WERI-Rb-1 (cell line): ENCODE results near the gene CDC42EP4.

Experiments
- DNase-seq: peaks from one replicate; pipeline ENCODE4 v3.0.0-alpha.2; 2020
- H3K27ac ChIP-seq: fragments of 250-450 bp; sonication (Bioruptor Pico); 2 replicates; pipeline ENCODE4 v1.5.1; 2020; ENCODE audit warnings: mild to moderate bottlenecking, moderate library complexity
- H3K27me3 ChIP-seq: fragments of 250-450 bp; sonication (Bioruptor Pico); 2 replicates; pipeline ENCODE4 v1.5.1; 2021; ENCODE audit warnings: mild to moderate bottlenecking, low read depth, moderate library complexity; ENCODE audit not compliant: insufficient read depth, severe bottlenecking
- H3K36me3 ChIP-seq: fragments of 250-450 bp; sonication (Bioruptor Pico); 2 replicates; pipeline ENCODE4 v1.5.1; 2020; ENCODE audit warnings: mild to moderate bottlenecking, moderate library complexity
- H3K4me3 ChIP-seq: 2 replicates; pipeline ENCODE4 v1.5.1; 2011; ENCODE audit warnings: low read depth, mild to moderate bottlenecking, control low read depth, low read length
- H3K9me3 ChIP-seq: fragments of 250-450 bp; sonication (Bioruptor Pico); 2 replicates; pipeline ENCODE4 v1.5.1; 2021; ENCODE audit warnings: mild to moderate bottlenecking, moderate library complexity; ENCODE audit not compliant: severe bottlenecking
- CTCF ChIP-seq: IDR thresholded peaks from 2 replicates; pipeline ENCODE4 v1.5.1; 2011; ENCODE audit warnings: low read depth, mild to moderate bottlenecking, control low read depth, inconsistent platforms, low read length

Gene CDC42EP4

GRCh38 chr17:73311781-73312641 is at the start of gene CDC42EP4:
Gene CDC42EP4 (minus strand): TSS chr17:73312001. CDS start chr17:73286500, 25,501 bp downstream.
- no peak for TF ChIP-seq CTCF
- H3K27ac ChIP-seq = peak within 1 kb of the TSS; percentile 93
- H3K36me3 ChIP-seq = peaks cover 17% of the 10 kb centered on the region
- peak; percentile 99 for DNase-seq
- peak within 1 kb of the TSS; percentile 98 for H3K4me3 ChIP-seq
- no peaks in the 10 kb centered on the region for H3K9me3 ChIP-seq
- no peaks in the 10 kb centered on the region for H3K27me3 ChIP-seq

GRCh38 chr17:73360961-73361761 is 49.4 kb upstream of the CDC42EP4 start:
- DNase-seq = peak; percentile 69
- H3K9me3 ChIP-seq = no peaks in the 10 kb centered on the region
- peaks cover 21% of the 10 kb centered on the region for H3K36me3 ChIP-seq
- TF ChIP-seq CTCF = no peak
- H3K4me3 ChIP-seq = no peak overlapping the region
- no peaks in the 10 kb centered on the region for H3K27me3 ChIP-seq
- 0 out of 2 replicates have a peak overlapping the region, but pooled peaks have one; percentile 17 for H3K27ac ChIP-seq

- Histone ChIP-seq H3K27me3 (no peaks in the 10 kb centered on the region), H3K4me3 (no peak overlapping the region), H3K9me3 (no peaks in the 10 kb centered on the region), H3K36me3 (peaks cover 30% of the 10 kb centered on the region), H3K27ac (no peak overlapping the region)
- DNase-seq = peak; percentile 64
- peak; percentile 23; the same call in 1 of the 2 replicates for TF ChIP-seq CTCF
Measured at GRCh38 chr17:73359987-73360410, 48.2 kb upstream of the CDC42EP4 start.

GRCh38 chr17:73359352-73359751 is 47.6 kb upstream of the CDC42EP4 start:
- DNase-seq = no peak
- Histone ChIP-seq H3K9me3 (no peaks in the 10 kb centered on the region), H3K27me3 (no peaks in the 10 kb centered on the region), H3K4me3 (no peak overlapping the region), H3K36me3 (peaks cover 27% of the 10 kb centered on the region), H3K27ac (no peak overlapping the region)
- TF ChIP-seq CTCF = no peak

- H3K9me3 ChIP-seq = no peaks in the 10 kb centered on the region
- peaks cover 34% of the 10 kb centered on the region for H3K36me3 ChIP-seq
- no peak overlapping the region for H3K27ac ChIP-seq
- no peak overlapping the region for H3K4me3 ChIP-seq
- DNase-seq = no peak
- no peak for TF ChIP-seq CTCF
- no peaks in the 10 kb centered on the region for H3K27me3 ChIP-seq
Measured at GRCh38 chr17:73358668-73359067, 46.9 kb upstream of the CDC42EP4 start.
